ENCODE results near the gene DEFB132.

DNA sequence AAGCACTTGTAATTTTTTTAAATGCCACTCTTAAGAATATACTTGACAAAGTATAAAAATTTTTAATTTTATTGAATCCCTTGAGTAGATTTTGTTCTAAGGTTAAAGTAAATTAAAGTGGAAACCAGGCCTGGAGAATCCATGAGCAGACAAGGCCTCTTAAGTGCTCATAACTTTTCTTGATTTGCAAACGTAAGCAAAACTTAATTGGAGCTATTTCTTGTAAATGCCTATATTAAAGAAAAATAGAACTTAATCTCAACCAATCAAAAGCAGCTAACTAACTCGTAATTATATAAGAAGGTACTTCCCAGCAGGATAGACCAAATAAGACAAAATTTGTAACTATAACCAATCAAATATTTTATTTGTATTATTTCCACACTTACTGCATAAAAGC is 43.1 kb upstream of the DEFB132 start:
- TF ChIP-seq, protein P1, sequence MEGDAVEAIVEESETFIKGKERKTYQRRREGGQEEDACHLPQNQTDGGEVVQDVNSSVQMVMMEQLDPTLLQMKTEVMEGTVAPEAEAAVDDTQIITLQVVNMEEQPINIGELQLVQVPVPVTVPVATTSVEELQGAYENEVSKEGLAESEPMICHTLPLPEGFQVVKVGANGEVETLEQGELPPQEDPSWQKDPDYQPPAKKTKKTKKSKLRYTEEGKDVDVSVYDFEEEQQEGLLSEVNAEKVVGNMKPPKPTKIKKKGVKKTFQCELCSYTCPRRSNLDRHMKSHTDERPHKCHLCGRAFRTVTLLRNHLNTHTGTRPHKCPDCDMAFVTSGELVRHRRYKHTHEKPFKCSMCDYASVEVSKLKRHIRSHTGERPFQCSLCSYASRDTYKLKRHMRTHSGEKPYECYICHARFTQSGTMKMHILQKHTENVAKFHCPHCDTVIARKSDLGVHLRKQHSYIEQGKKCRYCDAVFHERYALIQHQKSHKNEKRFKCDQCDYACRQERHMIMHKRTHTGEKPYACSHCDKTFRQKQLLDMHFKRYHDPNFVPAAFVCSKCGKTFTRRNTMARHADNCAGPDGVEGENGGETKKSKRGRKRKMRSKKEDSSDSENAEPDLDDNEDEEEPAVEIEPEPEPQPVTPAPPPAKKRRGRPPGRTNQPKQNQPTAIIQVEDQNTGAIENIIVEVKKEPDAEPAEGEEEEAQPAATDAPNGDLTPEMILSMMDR (conservative IDR thresholded peaks at IDR 0.05; ENCODE audit: low read depth in 2 of 2), result no peak
- no peak for TF ChIP-seq POLR2AphosphoS5 (IDR thresholded peaks at IDR 0.05; ENCODE audit: low read depth)

Measured in GM23338 (cell line).